Stimulated activated CD8-positive, alpha-beta memory T cell treated with anti-CD3 and anti-CD28 coated beads, Interleukin-12 subunit alpha, Interleukin-12 subunit beta, amount 100 ng/mL, for 24 hours (primary cell): ENCODE results near the gene SLC38A5.
"Not testable (repeated sequence)": the region's sequence is repeated elsewhere in the genome, so short reads cannot be mapped to it uniquely, and the experiment has no call there.

Experiments used
- DNase-seq: peaks from one replicate; pipeline ENCODE4 v3.0.0-alpha.2; 2020; ENCODE audit errors: extremely low read depth

Gene SLC38A5

DNA sequence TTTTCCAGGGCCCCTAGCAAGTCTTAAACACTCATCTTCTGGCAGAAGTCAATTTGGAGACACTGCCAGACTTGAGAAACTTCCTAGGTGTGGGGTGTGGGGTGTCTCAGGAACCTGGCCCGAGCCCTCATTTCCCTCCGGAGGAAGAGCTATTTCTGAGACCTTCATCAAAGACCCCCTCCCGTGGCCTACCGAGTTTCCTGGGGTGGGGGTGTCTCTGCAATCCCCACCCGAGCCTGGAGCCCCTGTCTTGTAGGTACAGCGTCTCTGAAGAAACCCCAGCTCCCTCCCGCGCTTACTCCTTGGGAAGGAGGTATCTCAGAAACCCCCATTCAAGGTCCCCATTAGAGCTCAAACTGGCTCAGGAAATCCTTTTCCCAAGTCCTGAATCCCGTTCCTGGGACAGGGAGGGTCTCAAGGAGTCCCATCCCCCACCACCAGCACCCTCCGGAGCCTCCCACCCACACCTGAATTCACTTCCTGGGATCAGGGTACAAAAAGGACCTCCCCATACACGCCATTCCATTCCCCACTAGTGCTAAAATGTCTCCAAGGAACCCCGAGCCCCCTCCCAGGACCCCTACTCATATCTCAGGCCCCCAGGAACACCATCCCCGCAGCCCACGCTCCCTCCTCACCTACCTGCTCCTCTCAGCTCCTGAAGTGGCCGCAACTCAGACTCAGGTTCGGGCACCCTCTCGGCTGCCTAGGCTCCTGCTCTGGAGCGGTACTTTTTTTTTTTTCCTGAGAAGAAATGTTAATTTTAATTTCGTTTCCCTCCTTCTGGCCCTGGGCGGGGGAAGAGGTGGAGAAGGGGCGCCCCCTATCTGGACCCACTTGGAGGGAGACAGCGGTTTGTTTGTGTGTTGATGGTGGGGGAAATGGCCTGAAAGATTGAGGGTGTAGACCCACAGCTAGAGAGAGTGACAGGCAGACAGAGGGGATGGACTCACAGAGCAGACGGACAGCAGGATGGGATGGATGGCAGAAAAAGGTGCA, 1.1 kb downstream of the SLC38A5 start:
- DNase-seq: no peak

DNA sequence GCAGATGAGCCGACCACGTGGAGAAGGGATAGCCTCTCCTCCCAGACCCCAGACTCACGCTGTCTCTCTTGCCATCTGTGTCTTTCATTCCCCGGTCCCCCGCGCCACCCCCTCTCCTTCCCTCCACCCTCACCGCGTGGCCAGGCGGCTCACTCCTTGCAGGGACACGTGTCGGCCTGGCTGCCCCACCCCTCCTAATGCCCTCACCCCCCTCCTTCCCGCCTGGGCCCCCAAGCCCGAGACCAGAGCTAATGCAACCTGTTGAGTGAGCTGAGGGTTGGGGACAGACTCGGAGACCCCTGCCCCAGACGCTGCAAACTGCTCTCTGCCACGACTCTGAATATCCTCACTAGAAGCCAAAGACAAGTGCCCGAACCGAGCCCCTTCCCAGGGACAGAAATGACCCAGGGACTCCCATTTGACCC, 1.8 kb downstream of the SLC38A5 start:
- peak; percentile 23 for DNase-seq

DNA sequence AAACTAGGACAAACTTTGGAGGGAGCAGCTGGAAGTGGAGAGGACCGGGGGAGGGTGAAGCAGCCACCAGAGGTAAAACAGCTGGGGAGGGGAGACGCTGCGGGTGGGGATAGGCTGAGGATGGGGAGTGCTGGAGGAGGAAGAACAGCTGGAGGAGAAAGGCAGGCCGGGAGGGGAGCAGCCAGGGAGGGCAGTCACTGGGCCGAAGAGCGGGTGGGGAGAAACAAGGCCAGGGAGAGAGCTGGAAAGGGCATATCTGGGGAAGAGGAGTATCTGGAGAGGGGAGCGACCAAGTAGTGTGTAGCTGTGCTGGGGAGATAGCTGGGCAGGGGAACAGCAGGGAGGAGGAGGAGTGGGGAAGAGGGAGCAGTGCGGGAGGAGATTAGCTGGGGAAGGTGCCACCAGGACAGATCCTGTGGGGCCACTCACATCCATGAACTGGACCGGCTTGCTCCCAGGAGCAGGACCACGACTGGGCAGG, 2.7 kb downstream of the SLC38A5 start:
- DNase-seq: no peak

DNA sequence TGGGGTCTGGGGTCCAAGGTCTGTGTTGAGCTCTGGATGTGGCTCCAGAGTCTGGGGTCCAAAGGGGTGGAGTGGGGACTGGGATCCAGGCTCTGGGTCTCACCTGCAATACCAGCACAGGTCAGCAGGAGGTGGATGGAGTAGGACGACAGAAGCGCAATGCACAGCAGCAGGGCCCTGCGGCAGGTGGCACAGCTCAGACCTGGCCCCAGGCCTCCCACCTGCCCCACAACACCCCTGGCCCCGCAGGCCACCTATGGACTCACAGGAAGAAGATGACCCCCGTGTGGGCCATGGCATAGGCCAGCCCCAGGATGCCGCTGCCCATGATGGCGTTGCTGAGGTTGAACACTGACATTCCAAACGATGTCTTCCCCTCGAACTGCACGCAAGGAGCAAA, 3.4 kb downstream of the SLC38A5 start:
- no peak for DNase-seq

DNA sequence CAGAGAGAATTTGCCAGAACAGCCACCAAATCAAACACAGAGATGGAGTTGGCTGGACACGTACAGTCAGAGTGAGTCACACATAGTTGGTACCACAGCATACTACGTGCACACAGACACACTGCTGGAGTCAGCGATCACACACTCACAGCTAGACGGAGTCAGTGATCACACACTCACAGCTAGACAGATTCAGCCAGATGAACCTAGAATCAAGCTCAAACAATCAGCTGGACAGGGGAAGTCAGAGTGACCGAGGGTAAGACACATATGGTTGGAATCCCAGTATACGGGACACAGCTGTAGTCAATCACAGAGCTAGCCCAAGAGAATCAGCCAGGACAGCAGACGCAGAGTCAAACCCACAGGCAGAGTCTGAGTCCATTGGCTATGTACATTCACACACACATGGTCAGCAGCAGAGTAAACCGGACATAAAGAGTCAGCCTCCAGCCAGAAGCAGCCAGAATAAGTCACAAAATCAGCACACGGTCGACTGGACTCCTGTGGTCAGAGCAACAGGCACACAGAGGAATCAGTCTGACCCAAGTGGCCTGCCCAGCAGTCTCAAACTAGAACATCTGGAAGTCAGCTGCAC, 4.6 kb downstream of the SLC38A5 start:
- no peak for DNase-seq

DNA sequence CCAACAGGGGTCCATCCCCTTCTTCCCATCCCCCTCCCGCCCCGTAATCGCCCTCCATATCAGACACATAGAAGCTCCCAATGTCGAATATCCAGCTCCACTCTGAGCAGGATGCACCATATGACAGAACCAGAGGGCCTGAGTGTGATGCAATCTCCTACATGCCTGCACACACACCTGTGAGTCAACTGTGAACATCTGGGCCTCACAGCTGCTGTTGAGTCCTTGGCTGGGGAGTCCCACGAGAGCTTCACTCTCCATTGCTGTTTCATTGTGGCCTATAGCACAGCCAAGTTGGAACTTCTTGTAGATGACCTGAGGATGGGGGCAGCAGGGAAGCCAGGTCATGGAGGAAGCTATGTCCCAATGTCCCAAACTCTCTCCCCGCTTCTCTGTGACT, 8.2 kb downstream of the SLC38A5 start:
- DNase-seq: no peak

DNA sequence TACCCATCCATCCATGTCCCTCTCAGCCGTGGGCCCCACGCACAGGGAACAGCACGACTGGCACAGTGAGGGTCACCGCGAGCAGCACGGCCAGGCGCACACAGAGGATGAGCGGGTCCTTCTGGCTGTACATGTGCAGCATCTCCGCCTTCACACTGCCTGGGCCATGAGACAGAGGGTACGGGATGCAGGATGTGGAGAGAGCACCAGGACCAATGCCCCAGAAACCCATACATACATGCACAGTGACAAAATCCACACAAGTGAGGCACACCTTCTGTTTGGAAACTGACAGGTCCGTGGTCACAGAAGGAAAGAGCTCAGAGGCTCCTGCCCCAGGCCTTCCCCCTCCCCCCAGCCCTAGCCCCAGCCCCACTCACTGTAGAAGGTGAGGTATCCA, 9.5 kb downstream of the SLC38A5 start:
- no peak for DNase-seq

DNA sequence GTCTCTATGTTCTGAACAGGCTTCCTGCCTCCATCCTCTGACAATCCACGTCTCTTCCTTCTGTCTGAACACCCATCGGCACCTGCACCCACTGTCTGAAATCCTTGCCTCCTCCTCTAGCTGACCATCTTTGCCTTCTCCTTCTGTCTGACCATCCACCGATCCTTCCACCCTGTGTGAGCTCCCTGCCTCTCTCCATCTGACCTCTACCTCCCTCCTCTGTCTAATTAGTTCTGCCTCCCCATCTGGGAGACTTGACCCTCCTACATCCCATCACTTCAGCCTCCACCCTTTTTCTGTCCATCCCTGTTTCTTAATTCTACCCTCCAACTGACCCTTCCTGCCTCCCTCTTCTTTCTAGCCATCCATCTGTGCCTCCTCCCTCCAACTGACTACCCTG, 10.0 kb downstream of the SLC38A5 start:
- DNase-seq: no peak

DNA sequence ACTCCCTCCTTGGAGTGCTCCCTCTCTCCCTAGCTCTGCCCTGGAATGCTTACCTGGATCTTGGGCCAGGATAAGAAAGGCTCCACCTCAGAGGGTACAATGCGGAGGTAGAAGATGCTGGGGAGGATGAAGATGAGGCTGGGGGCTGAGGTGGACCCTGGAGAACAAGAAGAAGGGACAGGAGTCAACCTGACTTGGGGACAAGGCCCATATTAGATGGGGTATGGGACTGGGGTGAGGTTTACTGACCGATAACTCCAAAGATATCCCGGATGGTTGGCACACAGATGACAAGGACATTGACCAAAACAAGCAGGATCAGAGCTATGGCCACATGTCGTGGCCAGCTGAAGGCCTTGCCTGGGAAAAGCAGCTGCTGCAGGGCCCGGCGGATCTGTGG, 10.6 kb downstream of the SLC38A5 start:
- DNase-seq: no peak

DNA sequence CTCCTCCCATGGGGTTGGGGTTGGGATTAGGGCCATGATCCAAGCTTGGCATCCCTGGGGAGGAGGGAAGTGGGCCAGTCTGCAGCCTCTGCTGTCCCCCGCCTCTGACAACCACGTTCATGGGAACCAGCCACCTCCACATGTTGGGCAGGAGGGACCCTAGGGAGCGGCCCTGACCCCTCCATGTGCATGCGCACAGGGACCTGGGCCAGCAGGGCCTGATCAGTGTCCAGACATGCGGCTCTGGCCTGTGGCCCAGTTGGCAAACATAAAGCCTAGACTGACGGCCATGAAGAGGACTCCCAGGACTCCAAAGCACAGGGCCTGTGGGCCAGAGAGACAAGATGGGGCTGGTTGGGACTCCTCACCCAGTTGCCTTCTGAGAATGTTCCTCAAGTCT, 11.3 kb downstream of the SLC38A5 start:
- no peak for DNase-seq

DNA sequence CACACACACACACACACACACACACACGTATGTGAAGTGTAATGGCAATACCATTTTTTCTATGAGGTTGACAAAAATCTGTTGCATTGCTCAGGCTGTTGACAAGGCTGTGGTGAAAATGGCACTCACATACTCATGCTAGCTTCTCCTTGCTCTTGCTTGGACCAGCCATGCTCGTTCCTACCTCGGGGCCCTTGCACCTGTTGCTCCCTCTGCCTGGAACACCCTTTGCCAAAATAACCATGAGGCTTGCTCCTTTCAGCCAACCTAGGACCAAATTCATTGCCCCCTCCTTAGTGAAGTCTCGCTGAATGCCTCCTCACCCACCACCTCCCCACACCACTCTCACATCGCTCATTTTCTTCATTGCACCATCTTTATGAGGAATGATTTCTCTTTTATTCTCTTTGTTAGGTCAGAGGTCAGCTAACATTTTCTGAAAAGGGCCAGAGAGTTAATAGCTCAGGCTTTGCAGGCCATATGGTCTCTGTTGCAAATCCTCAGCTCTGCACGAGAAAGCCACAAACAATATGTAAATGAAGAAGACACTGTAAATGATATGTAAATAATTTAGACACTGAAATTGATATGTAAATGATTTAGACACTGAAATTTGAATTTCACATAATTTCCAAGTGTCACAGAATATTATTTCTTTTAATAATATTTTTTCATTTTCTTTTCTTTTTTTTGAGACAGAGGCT, 13.3 kb downstream of the SLC38A5 start:
- no peak for DNase-seq

DNA sequence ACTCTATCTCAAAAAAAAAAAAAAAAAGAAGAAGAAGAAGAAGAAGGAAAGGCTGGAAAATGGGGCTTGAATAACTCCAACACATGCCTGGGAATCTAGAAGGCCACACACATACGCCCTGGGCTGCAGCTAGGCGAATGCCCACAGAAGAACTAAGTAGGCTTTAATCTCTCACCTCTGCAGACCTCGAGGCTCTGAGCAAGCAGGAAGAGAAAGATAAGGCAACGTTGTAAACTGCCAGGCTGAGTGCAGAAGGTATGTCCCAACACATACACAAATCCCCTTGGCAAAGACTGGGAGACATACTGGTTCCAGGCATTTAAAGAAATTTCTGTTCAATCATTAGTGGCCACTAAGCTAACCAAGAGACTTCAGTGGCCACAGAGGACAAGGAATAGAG, 18.4 kb downstream of the SLC38A5 start:
- DNase-seq: no peak

DNA sequence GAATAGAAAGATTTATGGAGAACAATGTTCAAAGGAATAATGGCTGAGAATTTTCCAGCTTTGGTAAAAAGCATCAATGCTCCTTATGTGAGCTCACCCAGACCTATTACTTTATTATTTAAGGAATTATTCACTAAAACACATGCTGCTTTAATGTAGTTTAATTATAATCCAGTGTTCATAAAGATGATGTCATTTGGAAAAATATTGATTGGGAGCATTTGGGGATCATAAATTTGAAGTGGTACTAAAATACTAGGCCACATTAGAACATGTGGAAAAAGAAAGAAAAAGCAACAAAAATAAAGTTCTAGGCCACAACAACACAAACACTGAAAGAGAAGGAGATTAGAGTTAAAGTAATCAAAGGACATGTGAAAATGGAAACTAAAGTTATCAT, 20.0 kb downstream of the SLC38A5 start:
- no peak for DNase-seq

DNA sequence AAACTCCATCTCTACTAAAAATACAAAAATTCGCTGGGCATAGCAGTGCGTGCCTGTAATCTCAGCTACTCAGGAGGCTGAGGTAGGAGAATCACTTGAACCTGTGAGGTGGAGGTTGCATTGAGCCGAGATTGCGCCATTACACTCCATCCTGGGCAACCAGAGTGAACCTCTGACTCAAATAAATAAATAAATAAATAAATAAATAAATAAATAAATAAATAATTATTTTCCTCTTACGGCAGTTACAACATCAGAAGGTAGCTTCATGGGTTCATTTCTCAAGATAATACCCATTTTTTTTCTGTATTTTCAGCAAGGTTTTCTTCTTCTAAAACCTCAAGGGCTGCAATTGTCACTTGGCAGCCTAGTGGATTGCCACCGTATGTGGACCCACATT, 22.9 kb downstream of the SLC38A5 start:
- DNase-seq: not testable (repeated sequence)

DNA sequence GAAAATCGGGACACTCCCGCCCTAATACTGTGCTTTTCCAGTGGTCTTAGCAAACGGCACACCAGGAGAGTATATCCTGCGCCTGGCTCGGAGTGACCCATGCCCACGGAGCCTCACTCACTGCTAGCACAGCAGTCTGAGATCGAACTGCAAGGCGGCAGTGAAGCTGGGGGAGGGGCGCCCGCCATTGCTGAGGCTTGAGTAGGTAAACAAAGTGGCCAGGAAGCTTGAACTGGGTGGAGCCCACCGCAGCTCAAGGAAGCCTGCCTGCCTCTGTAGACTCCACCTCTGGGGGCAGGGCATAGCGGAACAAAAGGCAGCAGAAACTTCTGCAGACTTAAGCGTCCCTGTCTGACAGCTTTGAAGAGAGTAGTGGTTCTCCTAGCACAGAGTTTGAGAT, 36.3 kb downstream of the SLC38A5 start:
- DNase-seq: not testable (repeated sequence)

DNA sequence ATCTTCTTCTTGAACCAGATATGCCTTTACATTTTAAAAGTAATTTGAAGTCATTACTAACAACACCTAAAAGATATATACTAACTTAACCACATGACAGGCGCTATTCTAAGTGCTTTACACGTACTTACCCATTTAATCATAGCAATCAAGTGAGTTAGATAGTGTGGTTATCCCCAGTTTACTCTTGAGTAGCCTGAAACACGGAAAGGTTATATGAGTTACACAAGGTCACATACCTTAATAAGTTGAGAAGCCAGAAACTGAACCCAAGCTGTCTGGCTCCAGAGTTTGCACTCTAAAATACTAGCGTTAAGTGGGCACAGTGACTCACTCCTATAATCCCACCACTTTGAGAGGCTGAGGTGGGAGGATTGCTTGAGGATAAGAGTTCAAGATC, 39.9 kb downstream of the SLC38A5 start:
- not testable (repeated sequence) for DNase-seq

DNA sequence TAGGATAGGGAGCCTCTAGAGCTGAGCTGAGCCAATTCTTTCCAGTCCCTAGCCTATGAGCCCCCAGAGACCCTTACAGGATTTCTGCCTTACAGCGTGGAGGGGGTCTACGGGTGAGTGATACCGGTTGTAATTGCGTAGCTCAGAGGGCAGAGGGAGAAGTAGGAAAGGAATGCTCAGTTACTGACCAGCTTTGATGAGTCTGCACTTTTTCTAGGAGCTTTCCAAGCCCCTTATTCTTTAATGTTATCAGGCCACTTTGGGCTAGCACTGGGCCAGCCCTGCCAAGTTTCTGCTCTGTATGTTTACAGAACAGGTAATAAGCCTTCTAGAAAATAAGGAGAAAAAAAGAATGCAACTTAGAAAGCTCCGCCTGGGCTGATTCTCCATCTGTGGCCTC, 40.5 kb downstream of the SLC38A5 start:
- not testable (repeated sequence) for DNase-seq

DNA sequence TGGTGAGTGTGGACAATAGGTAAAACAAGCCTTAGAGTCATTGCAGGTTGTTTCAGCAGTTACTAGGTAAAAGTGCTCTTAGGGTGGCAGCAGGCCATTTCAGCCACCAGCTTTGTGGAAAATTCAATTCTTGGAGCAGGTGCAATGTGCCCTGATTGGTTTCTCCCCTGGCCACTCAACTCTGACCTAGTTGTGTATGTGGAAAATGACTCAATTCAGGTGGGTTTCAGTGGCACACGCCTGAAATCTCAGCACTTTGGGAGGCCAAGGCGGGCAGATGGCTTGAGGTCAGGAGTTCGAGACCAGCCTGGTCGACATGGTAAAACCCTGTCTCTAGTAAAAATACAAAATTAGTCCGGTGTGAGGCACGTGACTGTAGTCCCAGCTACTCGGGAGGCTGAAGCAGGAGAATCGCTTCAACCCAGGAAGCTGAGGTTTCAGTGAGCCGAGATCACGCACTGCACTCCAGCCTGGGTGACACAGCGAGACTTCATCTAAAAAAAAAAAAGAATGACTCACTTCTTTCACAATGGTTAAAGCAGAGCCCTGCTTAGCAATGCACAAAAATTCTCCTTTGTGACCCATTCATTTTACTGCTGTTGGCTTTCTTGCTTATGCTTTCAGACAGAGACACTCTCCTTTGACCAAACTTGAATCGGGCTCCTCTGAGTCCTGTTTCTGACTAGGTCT, 42.9 kb downstream of the SLC38A5 start:
- DNase-seq: not testable (repeated sequence)

DNA sequence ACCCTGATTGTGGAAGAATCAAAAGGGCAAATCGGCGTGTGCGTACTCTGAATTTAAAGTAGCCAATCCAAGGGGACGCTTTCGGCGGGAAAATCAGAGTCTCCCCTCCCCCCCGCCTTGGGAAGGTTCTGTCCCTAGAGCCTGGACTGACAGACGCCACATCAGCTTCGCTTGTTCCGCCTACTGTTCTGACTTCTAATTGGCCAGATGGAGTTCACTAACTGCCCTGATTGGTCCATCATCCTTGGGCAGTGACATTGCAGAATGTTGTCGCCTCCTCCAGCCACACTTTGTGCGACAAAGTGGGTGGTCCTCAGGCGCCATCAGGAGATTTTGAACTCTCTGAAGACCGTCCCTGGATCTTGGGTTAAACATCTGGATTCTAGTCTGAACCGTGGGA, 58.2 kb downstream of the SLC38A5 start, which contains the start of gene SSX4B:
Gene SSX4B (minus strand): TSS at position 101 of the 400 bp plus-strand sequence. CDS start 588 bp downstream, outside the sequence.
- not testable (repeated sequence) for DNase-seq
